Endometrium (tissue), 2 donors: ENCODE data around the gene MORC2.

Experiments used
- FAIRE-seq: peaks from 2 replicates; lab custom pipeline; 2012; peaks lifted over from hg19 to GRCh38; lab: Jason Lieb, UNC
- donor health status: control.
- donor health status: control.

MORC2 gene

GRCh38 chr22:30919973-30920372 is 48.6 kb downstream of the MORC2 start:
- FAIRE-seq: no peak

- no peak for FAIRE-seq
Measured at GRCh38 chr22:30918761-30919160, 49.8 kb downstream of the MORC2 start.

GRCh38 chr22:30910358-30910757 is 58.2 kb downstream of the MORC2 start:
- FAIRE-seq: no peak

- FAIRE-seq: no peak
Measured at GRCh38 chr22:30909306-30909705, 59.3 kb downstream of the MORC2 start.

GRCh38 chr22:30908051-30908461 is 60.5 kb downstream of the MORC2 start:
- no peak for FAIRE-seq

- no peak for FAIRE-seq
Measured at GRCh38 chr22:30906946-30907345, 61.6 kb downstream of the MORC2 start.

- FAIRE-seq: no peak
Measured at GRCh38 chr22:30906411-30906810, 62.2 kb downstream of the MORC2 start.

- no peak for FAIRE-seq
Measured at GRCh38 chr22:30905696-30906341, 62.8 kb downstream of the MORC2 start.

GRCh38 chr22:30903876-30904460 is 64.6 kb downstream of the MORC2 start:
- no peak for FAIRE-seq

GRCh38 chr22:30902496-30903357 is 65.8 kb downstream of the MORC2 start:
- FAIRE-seq: no peak

- no peak for FAIRE-seq
Measured at GRCh38 chr22:30894371-30894740, 74.2 kb downstream of the MORC2 start.

GRCh38 chr22:30893434-30894370 is 74.9 kb downstream of the MORC2 start:
- no peak for FAIRE-seq

GRCh38 chr22:30892731-30893221 is 75.8 kb downstream of the MORC2 start:
- FAIRE-seq: no peak

GRCh38 chr22:30892286-30892685 is 76.3 kb downstream of the MORC2 start:
- no peak for FAIRE-seq

- no peak for FAIRE-seq
Measured at GRCh38 chr22:30891781-30892180, 76.8 kb downstream of the MORC2 start.

- no peak for FAIRE-seq
Measured at GRCh38 chr22:30891443-30891755, 77.2 kb downstream of the MORC2 start.

GRCh38 chr22:30890686-30891442 is 77.7 kb downstream of the MORC2 start:
- FAIRE-seq: no peak

- FAIRE-seq: no peak
Measured at GRCh38 chr22:30889996-30890480, 78.5 kb downstream of the MORC2 start.

- FAIRE-seq: no peak
Measured at GRCh38 chr22:30889268-30889995, 79.1 kb downstream of the MORC2 start.

GRCh38 chr22:30887861-30888260 is 80.7 kb downstream of the MORC2 start:
- FAIRE-seq: no peak

GRCh38 chr22:30887453-30887852 is 81.1 kb downstream of the MORC2 start:
- FAIRE-seq: no peak
